Renal cortical epithelial cell (primary cell): ENCODE data around the gene ZSWIM4. TPM values are rescaled to one million over a fixed set of nuclear protein-coding genes. Genes with fewer than 3 reads are reported as not detected.
"Not testable (repeated sequence)": the region's sequence is repeated elsewhere in the genome, so short reads cannot be mapped to it uniquely, and the experiment has no call there.

Source experiments
- DNase-seq: peaks from one replicate; pipeline ENCODE4 v3.0.0-alpha.2; 2011; ENCODE audit warnings: low read depth
- total RNA-seq: library from RNA; depleted of rRNA; stranded (reverse); fragments of >200 nt; gene quantifications from 2 replicates; pipeline ENCODE4 v1.2.3, GENCODE V29; 2014

Gene ZSWIM4
- 13.2 and 39.3 TPM in 2 replicates for total RNA-seq

DNA sequence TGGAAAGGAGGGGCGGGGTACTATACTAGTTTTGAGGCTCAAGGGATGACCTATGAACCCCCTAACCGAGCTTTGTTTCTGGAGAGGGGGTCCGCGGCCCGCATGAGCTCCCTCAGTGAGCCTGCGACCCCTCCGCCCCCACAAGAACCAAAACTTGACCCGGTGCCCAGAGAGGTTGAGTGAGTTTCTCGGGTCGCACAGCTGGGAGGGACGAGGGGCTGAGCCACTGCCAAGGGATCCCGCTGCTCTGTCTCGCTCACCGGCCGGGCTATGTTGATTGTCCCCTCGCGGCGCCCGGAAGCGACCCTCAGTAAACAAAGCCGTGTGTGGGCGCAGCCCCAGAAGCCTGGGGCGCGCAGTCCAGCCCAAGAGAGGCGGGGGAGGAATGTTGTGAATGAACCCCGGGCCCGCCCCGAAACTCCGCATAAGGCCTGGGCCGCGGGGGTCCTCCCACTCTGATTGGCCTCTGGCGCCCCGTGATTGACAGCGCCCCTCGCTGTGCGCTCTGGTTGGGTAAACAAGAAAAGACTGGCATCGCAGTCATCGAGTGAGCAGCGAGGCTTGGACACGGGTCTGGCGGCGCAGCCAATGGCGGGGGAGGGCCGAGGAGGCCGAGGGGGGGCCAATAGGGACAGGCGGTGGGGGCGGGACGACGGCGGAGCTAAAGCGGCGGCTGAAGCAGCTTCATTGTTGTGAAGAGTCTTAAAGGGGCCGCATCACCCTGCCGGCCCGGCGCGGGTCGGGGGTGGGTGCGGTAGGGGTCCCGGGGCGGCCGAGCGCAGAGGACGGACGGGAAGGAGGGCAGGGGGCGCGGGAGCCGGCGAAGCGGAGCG is at the start of gene ZSWIM4:
ZSWIM4 (plus strand) TSS at position 687 of the 833 bp plus-strand sequence. CDS start 206 bp downstream, outside the sequence.
- DNase-seq, result peak; percentile 96

GRCh38 chr19:13747098-13747453 is 48.2 kb upstream of the ZSWIM4 start:
- DNase-seq, result no peak

- peak; percentile 44 for DNase-seq
Measured at GRCh38 chr19:13748169-13748828, 46.9 kb upstream of the ZSWIM4 start.

GRCh38 chr19:13751436-13751835 is 43.8 kb upstream of the ZSWIM4 start:
- no peak for DNase-seq

DNA sequence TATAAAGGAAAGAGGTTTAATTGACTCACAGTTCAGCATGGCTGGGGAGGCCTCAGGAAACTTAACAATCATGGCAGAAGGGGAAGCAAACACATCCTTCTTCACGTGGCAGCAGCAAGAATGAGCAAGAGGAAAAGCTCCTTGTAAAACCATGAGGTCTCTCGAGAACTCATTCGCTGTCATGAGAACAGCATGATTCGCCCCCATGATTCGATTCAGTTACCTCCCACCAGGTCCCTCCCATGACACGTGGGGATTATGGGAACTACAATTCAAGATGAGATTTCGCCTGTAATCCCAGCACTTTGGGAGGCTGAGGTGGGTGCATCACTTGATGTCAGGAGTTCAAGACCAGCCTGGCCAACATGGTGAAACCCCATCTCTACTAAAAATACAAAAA is 41.6 kb upstream of the ZSWIM4 start:
- DNase-seq, result not testable (repeated sequence)

DNA sequence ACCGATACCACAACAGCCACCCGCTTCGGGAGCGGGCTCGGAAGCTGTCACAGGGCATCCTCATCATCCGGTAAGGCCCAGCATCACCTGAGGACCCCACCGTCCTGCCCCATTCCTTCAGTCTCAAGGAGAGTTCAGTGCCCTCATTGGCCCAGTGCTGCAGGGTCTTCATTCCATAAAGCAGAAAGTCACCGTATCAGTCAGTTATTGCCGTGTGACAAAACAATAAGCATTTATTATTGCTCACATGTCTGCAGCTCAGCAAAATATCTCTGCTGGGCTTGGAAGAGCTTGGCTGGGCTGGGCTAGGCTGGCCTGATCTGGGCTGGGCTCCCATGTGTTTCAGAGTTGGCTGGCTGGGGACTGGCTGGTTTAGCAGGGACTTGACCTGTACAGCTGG is 39.0 kb upstream of the ZSWIM4 start:
- no peak for DNase-seq

DNA sequence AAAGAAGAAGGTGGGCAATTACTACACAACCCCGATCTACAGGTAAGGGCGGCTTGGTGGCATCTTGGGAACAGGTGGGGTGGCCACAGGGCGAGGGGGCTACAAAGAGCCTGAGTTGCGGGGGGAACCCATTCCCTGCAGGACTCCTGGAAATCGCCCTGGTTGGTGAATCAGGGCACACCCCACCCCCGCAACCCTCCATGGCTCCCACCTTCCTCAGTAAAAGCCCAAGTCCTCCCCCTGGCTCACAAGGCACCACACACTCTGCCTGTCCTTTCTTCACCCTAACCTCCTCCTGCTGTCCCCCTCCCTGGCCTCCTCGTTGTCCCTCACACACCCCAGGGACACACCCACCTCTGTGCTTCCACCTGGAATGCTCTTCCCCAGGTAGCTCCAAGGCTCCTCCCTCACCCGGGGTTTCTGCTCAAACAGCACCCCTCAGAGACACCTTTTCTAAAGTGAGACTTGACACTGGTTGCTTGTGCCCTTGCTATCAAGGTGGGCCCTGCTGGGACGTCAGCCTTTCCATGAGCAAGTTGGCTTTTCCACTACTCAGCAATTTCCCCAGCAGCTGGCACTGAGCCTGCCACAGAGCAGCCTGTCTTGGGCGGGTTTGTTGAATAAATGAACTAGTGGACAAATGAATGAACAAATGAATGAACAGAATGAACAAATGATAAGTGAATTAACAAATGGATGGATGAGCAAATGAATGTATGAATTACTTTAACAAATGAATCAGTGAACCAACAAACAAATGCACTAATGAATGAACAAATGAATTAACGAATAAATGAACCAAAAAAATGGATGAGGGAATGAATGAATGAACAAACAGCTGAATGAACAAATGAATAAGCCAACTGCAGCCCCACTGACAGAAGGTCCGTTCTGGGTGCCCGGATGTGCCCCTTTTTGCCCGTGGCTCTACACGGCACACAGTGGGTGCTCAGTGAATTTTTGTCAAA is 37.2 kb upstream of the ZSWIM4 start:
- DNase-seq, result no peak

DNA sequence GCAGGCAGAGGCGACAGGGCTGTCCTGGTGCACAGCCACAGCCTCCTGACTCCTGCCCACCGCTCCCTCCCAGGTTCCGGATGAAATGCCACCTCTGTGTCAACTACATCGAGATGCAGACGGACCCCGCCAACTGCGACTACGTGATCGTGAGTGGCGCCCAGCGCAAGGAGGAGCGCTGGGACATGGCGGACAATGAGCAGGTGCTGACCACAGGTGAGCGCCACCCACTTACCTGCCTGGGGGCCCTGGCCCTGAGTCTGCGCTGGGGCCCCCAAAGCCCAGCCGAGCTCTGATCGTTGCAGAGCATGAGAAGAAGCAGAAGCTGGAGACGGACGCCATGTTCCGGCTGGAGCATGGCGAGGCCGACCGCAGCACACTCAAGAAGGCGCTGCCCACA is 36.4 kb upstream of the ZSWIM4 start:
- no peak for DNase-seq

GRCh38 chr19:13761423-13761822 is 33.8 kb upstream of the ZSWIM4 start:
- DNase-seq, result no peak

GRCh38 chr19:13762635-13763235 is 32.5 kb upstream of the ZSWIM4 start:
- DNase-seq, result no peak

GRCh38 chr19:13763265-13763664 is 32.0 kb upstream of the ZSWIM4 start:
- no peak for DNase-seq

DNA sequence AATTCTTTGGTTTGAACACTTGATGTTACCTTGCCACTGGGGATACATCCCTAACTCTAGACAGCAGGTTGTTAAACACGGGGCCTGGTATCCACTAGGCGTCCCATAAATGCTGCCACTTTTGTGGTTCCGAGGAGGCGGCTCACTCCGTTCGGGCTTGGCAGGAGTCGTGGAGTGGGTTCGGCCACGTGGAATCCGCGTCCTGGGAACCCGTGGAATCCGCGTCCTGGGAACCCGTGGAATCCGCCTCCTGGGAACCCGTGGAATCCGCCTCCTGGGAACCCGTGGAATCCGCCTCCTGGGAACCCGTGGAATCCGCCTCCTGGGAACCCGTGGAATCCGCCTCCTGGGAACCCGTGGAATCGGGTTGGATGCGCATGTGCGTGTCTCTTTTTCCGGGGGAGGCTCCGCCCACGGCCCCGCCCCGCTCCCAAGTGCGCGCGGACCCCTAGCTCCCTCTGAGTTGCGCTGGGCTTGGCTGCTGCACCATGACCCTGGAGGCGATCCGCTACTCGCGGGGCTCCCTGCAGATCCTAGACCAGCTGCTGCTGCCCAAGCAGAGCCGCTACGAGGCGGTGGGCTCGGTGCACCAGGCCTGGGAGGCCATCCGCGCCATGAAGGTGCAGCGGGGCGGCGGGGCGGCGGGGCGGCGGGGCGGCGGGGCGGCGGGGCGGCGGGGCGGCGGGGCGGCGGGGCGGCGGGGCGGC is 31.0 kb upstream of the ZSWIM4 start, which contains the start of gene MRI1:
MRI1 (plus strand) TSS at position 422 of the 707 bp plus-strand sequence; CDS start at position 489, 67 bp downstream.
- DNase-seq, result peak; percentile 43

DNA sequence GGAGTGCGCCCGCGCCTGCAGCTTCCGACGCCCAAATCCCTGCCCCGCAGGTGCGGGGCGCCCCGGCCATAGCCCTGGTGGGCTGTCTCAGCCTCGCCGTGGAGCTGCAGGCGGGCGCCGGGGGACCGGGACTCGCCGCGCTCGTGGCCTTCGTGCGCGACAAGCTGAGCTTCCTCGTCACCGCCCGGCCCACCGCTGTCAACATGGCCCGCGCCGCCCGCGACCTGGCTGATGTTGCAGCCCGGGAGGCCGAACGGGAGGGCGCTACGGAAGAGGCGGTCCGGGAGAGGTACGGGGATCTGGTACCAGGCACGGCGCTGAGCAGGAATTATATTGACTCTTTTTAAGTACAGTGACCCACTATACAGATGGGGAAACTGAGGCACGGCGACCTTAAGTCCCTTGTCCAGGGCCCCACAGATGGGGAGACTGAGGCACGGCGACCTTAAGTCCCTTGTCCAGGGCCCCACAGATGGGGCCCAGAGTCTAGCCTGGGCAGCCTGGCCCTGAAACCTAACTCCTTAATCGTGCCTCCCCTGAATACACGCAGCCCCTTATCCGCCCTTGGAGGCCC is 30.3 kb upstream of the ZSWIM4 start:
- DNase-seq, result no peak

- no peak for DNase-seq
Measured at GRCh38 chr19:13765395-13766094, 29.7 kb upstream of the ZSWIM4 start.

- no peak for DNase-seq
Measured at GRCh38 chr19:13766095-13766481, 29.2 kb upstream of the ZSWIM4 start.

DNA sequence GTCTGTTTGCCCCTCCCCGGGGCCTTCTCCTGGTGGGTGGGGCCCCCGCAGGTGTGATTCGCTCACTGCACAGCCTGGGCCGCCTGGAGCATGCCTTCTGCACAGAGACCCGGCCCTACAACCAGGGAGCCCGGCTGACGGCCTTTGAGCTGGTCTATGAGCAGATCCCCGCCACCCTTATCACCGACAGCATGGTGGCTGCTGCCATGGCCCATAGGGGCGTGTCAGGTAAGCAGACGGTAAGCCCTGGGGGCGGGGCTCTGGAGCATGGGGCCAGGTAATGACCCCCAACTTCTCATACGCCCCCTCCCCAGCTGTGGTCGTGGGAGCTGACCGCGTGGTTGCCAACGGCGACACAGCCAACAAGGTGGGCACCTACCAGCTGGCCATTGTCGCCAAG is 26.7 kb upstream of the ZSWIM4 start:
- DNase-seq, result no peak

DNA sequence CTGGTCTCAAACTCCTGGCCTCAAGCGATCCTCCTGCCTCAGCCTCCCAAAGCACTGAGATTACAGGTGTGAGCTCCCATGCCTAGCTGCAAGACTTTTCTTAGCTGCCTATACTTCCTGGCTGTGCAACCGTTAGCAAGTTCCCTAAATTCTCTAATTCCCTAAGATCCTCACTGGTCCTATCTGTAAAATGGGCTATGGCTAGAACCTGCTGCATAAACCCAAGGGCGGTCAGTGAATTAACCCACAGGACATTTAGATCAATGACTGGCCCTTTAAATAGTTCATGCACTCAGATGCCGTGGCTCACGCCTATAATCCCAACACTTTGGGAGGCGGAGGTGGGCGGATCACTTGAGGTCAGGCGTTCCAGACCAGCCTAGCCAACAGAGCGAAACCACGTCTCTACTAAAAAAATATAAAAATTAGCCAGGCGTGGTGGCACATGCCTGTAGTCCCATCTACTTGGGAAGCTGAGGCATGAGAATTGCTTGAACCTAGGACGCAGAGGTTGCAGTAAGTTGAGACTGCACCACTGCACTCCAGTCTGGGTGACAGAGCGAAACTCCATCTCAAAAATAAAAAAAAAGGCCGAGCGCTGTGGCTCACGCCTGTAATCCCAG is 25.1 kb upstream of the ZSWIM4 start:
- peak; percentile 88 for DNase-seq

- DNase-seq, result peak; percentile 87
Measured at GRCh38 chr19:13774217-13775191, 20.7 kb upstream of the ZSWIM4 start, which contains the start of gene C19orf53. Gene C19orf53 (plus strand): TSS chr19:13774456. CDS start chr19:13774478, 22 bp downstream.
